Ectodermal cell (in vitro differentiated cells): Measurements from ENCODE around the gene GNB4.

Experiments
- H3K27ac ChIP-seq: 2 replicates; pipeline ENCODE4 v1.7.0; 2013; ENCODE audit warnings: mild to moderate bottlenecking, low read depth, low read length; ENCODE audit not compliant: insufficient read depth, poor library complexity, severe bottlenecking
- H3K27me3 ChIP-seq: 2 replicates; pipeline ENCODE4 v1.7.0; 2013; ENCODE audit warnings: mild to moderate bottlenecking, low read length; ENCODE audit not compliant: insufficient read depth, control insufficient read depth, poor library complexity, severe bottlenecking
- H3K36me3 ChIP-seq: one replicate; pipeline ENCODE4 v1.7.0; 2013; ENCODE audit warnings: low read length; ENCODE audit not compliant: control insufficient read depth, insufficient read depth
- H3K4me1 ChIP-seq: one replicate; pipeline ENCODE4 v1.7.0; 2013; ENCODE audit warnings: low read length; ENCODE audit not compliant: control insufficient read depth, insufficient read depth
- H3K4me3 ChIP-seq: 2 replicates; pipeline ENCODE4 v1.7.0; 2013; ENCODE audit warnings: low read depth, low read length, control low read depth; ENCODE audit not compliant: insufficient read depth
- H3K9me3 ChIP-seq: 2 replicates; pipeline ENCODE4 v1.7.0; 2013; ENCODE audit warnings: mild to moderate bottlenecking, low read length, moderate library complexity; ENCODE audit not compliant: control insufficient read depth
- WGBS, 2 experiments: methylation state at CpG; one replicate each; pipeline ENCODE4 v1.1.7; 2013; ENCODE audit warnings: missing lambda C conversion rate in 2 of 2; 5-methylcytosine and 5-hydroxymethylcytosine counted together

The GNB4 gene

DNA sequence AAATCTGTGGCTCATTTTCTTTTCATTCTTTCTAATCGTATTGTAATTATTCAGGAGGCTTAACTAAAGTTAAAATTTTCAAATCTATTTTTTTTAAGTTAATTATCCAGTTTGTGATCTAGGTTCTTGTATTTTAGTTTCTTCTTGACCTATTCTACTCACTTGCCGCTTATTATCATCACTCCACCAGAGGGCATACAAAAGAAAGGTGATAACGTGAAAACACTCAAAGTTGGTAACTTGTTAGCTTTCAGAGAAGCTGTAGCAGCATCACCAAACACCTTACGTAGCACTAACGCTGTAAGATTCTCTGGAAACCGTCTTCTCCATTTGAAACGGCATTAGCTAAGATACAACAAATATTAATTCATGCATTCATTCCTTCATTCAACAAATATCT is 4.8 kb downstream of the GNB4 start:
- no peak overlapping the region for H3K27ac ChIP-seq
- 70 to 73% methylated on average over 6 of the region's 7 CpGs for WGBS, 2 experiments
- H3K4me3 ChIP-seq, result no peak overlapping the region
- no peaks in the 10 kb centered on the region for H3K9me3 ChIP-seq
- no peaks in the 10 kb centered on the region for H3K36me3 ChIP-seq
- peaks cover 14% of the 10 kb centered on the region for H3K27me3 ChIP-seq
- H3K4me1 ChIP-seq, result no peaks in the 10 kb centered on the region

DNA sequence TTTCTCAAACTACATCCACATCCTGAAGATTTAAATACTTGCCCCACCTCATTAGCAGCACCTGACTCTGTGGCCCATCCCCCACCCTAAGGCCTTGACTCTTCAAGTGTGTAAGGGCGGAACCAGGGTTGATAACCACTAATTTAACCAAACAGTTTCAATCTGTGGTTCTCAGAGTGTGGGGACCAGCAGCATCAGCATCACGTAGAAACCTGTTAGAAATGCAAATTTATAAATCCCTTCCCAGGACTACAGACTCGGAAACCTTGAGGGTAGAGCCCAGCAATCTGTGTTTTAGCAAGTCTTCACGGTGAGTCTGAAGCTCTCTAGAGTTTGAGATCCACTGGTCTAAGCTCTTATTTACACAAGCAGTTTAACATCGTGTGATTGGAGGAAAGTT is 12.4 kb downstream of the GNB4 start:
- Histone ChIP-seq H3K9me3 (no peaks in the 10 kb centered on the region), H3K27ac (no peak overlapping the region), H3K4me3 (no peak overlapping the region), H3K36me3 (no peaks in the 10 kb centered on the region), H3K4me1 (no peaks in the 10 kb centered on the region), H3K27me3 (no peaks in the 10 kb centered on the region)
- 51 to 56% methylated on average over 5 of the region's 5 CpGs for WGBS, 2 experiments

GRCh38 chr3:179436517-179436916 is 14.8 kb downstream of the GNB4 start:
- H3K9me3 ChIP-seq, result no peaks in the 10 kb centered on the region
- H3K27me3 ChIP-seq, result no peaks in the 10 kb centered on the region
- H3K36me3 ChIP-seq, result no peaks in the 10 kb centered on the region
- H3K4me3 ChIP-seq, result no peak overlapping the region
- no peaks in the 10 kb centered on the region for H3K4me1 ChIP-seq
- WGBS, 2 experiments, result 85 to 97% methylated on average over 2 to 3 of the region's 3 CpGs
- no peak overlapping the region for H3K27ac ChIP-seq

DNA sequence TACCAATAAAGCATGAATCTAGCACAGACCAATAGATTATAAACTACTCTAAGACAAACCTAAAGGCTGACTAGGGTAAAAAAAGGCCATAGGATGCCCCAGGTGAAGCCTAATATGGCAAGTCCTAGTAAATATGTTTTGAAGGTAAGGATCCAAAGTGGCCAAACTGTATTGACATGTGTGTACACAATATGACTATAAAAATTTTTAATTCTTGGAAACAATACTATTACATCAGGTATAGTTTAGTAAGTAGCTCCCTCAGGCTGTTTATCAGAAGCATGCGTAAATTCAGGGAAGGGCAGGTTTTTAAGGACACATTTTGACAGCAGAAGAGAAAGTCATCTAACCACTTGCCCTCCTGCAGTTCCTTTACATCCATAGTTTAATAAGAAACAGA is 18.8 kb downstream of the GNB4 start:
- H3K27ac ChIP-seq, result no peak overlapping the region
- WGBS, 2 experiments, result 100% methylated on average over 1 of the region's 1 CpG
- H3K9me3 ChIP-seq, result no peaks in the 10 kb centered on the region
- no peak overlapping the region for H3K4me3 ChIP-seq
- H3K27me3 ChIP-seq, result no peaks in the 10 kb centered on the region
- no peaks in the 10 kb centered on the region for H3K4me1 ChIP-seq
- H3K36me3 ChIP-seq, result no peaks in the 10 kb centered on the region

DNA sequence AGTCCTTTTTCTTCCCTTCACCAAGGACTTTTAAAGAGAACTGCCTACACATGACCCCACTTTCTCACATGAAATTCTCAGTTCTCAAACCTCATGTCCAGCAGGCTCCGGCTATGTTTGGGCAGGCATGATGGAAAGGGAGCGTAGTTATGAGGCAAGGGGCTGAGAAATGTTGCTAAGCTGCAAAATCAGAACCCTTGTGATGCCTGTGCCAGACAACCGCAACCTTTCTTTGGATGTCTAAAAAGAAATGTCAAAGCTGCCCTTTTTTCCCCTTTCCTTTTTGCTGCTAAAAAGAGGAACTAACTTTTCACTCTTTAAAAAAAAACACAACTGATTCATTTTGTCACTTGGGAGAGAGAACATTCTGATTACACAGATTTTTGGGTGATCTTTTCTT is 19.2 kb downstream of the GNB4 start:
- Histone ChIP-seq H3K36me3 (no peaks in the 10 kb centered on the region), H3K4me1 (no peaks in the 10 kb centered on the region), H3K4me3 (no peak overlapping the region), H3K9me3 (no peaks in the 10 kb centered on the region), H3K27me3 (no peaks in the 10 kb centered on the region), H3K27ac (no peak overlapping the region)
- 88 to 96% methylated on average over 3 of the region's 3 CpGs for WGBS, 2 experiments

DNA sequence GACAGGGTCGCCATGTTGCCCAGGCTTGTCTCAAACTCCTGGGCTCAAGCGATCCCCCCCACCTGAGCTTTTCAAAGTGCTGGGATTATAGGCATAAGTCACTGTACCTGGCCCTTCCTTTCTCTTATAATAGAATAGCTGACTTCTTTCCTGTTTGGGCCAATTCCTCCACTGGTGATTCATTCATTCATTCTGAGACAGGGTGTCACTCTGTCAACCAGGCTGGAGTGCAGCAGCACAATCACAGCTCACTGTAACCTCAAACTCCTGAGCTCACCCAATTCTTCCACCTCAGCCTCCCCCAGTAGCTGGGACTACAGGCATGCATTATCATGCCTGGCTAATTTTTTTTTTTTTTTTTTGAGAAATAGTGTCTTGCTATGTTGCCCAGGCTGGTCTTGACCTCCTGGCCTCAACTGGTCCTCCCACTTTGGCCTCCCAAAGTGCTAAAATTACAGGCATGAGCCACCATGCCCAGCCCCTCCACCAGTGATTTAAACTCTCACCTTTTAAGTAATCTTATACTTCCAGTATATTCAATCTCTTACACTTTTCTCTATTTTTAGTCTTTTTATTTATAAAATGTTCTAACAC is 20.9 kb downstream of the GNB4 start:
- 89 to 97% methylated on average over 2 of the region's 2 CpGs for WGBS, 2 experiments
- Histone ChIP-seq H3K9me3 (no peaks in the 10 kb centered on the region), H3K27me3 (no peaks in the 10 kb centered on the region), H3K36me3 (no peaks in the 10 kb centered on the region), H3K4me3 (no peak overlapping the region), H3K27ac (no peak overlapping the region), H3K4me1 (no peaks in the 10 kb centered on the region)

DNA sequence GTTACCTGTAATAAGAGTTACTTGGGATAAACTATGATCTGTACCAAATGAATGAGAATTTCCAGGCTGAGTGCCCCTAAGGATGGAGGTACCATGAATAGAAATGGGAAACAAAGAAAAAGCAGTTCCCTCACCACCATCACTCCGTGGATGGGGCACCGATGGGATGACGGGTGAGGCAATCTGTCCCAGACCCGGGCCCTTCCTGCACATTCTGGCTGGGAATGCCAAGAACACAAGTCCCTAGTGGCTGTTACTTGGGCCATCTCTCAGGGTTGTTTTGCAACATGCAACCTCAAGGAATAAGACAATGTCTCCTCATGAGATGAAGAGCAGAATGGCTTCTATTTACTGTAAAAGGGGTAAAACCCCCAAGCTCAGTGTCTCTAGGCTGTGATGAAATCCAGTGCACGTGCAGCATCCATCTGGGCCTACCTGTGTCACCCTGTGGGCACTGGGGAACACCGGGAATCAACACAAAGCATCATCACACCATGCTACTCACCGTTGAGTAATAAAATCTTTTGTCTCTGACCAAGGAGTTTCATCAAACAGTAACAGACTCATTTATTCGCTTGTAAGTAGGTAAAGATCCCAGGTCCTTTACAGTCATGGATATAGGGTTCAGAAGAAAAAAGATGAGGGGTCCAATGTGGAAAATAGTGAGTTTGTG is 22.3 kb downstream of the GNB4 start:
- no peaks in the 10 kb centered on the region for H3K4me1 ChIP-seq
- no peak overlapping the region for H3K27ac ChIP-seq
- WGBS, 2 experiments, result 93 to 94% methylated on average over 8 of the region's 8 CpGs
- no peaks in the 10 kb centered on the region for H3K36me3 ChIP-seq
- no peak overlapping the region for H3K4me3 ChIP-seq
- H3K9me3 ChIP-seq, result no peaks in the 10 kb centered on the region
- no peaks in the 10 kb centered on the region for H3K27me3 ChIP-seq

DNA sequence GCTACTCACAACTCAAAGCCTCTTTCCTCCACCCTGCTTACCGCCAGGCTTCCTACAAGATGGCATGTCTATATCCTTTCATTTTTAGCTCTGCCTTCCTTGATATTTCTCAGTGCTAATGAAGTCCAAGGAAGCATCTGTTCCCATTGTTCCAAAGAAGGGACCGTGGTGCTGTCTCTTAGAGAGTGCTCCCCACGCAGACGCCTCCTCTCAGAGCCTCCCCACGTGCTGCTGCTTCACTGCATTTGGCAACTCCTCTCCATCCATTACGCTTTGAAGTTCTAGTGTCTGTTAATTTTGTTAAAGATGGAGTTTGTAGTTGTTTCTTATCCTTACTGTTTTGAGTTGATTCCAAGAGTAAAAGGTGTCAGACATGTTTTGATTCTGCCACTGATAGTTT is 26.2 kb downstream of the GNB4 start:
- H3K27ac ChIP-seq, result no peak overlapping the region
- H3K9me3 ChIP-seq, result no peaks in the 10 kb centered on the region
- H3K4me3 ChIP-seq, result no peak overlapping the region
- H3K27me3 ChIP-seq, result no peaks in the 10 kb centered on the region
- WGBS, 2 experiments, result 91 to 96% methylated on average over 6 of the region's 6 CpGs
- no peaks in the 10 kb centered on the region for H3K4me1 ChIP-seq
- H3K36me3 ChIP-seq, result no peaks in the 10 kb centered on the region

DNA sequence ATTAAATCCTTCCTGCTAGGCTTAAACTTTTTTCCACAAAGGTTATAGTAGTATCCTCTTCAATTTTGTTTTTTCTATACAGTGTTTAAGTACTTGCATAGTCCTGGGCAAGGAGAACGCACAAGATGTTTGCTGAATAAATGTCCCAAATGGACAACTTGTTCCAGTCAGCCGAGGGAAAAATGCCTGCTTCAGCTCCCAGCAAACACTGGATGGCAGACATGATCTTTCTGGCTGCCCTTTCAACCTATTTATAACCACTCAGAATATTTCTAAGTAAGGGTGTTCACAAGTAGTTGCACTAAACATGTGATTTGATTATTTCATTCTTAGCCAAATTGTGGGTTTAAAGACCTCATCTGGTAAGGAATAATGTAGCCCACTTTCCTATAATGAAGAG is 29.8 kb downstream of the GNB4 start:
- Histone ChIP-seq H3K4me1 (no peaks in the 10 kb centered on the region), H3K9me3 (no peaks in the 10 kb centered on the region), H3K27me3 (no peaks in the 10 kb centered on the region), H3K36me3 (peaks cover 9% of the 10 kb centered on the region), H3K27ac (no peak overlapping the region), H3K4me3 (no peak overlapping the region)
- 88 to 95% methylated on average over 2 of the region's 2 CpGs for WGBS, 2 experiments

DNA sequence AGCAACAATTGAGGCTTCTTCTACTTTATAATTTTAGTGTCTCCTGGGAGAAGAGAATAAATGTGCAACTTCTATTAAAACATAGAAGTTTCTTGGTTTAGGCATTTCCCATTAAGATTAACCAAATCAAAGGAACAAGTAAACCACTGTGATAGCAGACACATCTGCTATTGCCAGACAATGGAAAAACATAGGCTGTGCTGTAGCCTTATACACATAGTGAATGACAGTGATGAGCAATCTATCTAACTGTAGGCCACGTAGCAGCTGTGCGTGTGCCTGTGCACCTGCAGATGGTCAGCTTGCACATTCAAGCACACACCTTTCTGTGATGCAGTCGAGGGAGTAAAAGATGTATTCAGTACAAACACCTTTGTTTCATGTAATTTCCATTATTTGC is 32.7 kb downstream of the GNB4 start:
- no peak overlapping the region for H3K27ac ChIP-seq
- H3K36me3 ChIP-seq, result peaks cover 9% of the 10 kb centered on the region
- no peaks in the 10 kb centered on the region for H3K4me1 ChIP-seq
- H3K4me3 ChIP-seq, result no peak overlapping the region
- WGBS, 2 experiments, result 91 to 95% methylated on average over 3 of the region's 3 CpGs
- H3K27me3 ChIP-seq, result no peaks in the 10 kb centered on the region
- no peaks in the 10 kb centered on the region for H3K9me3 ChIP-seq
